GM12878 (cell line): ENCODE data around the gene CTNNBL1. TPM values are rescaled to one million over a fixed set of nuclear protein-coding genes. Genes with fewer than 3 reads are reported as not detected.

ENCODE experiments used
- ATAC-seq: fragments of 200-7000 bp; cut with Tn5 transposase; 3 replicates; pipeline ENCODE4 v1.9.1; 2020; ENCODE audit warnings: mild to moderate bottlenecking, moderate library complexity
- BruUV-seq: library from RNA; stranded (reverse); fragments of 400-500 nt; replicated peaks from 2 replicates; lab custom pipeline; 2021; lab: Mats Ljungman, UMichigan
- CTCF ChIA-PET: fragments of 300-600 bp; sonication (Branson Sonifier 250); formaldehyde crosslinking; extraction: SDS; loops from one replicate; lab custom pipeline; 2021; ENCODE audit warnings: inconsistent platforms; lab: Yijun Ruan, JAX
- POLR2A ChIA-PET: fragments of 350-600 bp; formaldehyde crosslinking; extraction: SDS; loops from one replicate; lab custom pipeline; 2021; ENCODE audit warnings: inconsistent platforms; lab: Charles Lee
- RAD21 ChIA-PET: fragments of 300-600 bp; sonication (Branson Sonifier 250); formaldehyde crosslinking; loops from one replicate; lab custom pipeline; 2023; ENCODE audit warnings: antibody characterized with exemption; ENCODE audit not compliant: unreplicated experiment; lab: Charles Lee
- SMC1A ChIA-PET: fragments of 300-600 bp; sonication (Branson Sonifier 250); formaldehyde crosslinking; loops from one replicate; lab custom pipeline; 2023; ENCODE audit not compliant: unreplicated experiment, uncharacterized antibody; lab: Charles Lee
- DNase-seq: peaks from one replicate; pipeline ENCODE4 v3.0.0-alpha.2; 2011; ENCODE audit warnings: low read depth, low spot score
- FAIRE-seq: peaks from 3 replicates; lab custom pipeline; 2011; peaks lifted over from hg19 to GRCh38; lab: Jason Lieb, UNC
- H2AFZ ChIP-seq: 2 replicates; pipeline ENCODE4 v1.6.0; 2011; ENCODE audit warnings: low read depth, low read length, control low read depth; ENCODE audit not compliant: control insufficient read depth
- H3K27ac ChIP-seq: 2 replicates; pipeline ENCODE4 v1.5.1; 2011; ENCODE audit warnings: control low read depth; ENCODE audit not compliant: control insufficient read depth, insufficient read depth
- H3K27me3 ChIP-seq, 2 experiments: replicated peaks in 1 of 2; 2 replicates each; pipeline versions ENCODE4 v1.6.0 to v1.6.1; 2011; ENCODE audit warnings: low read length in 1 of 2; ENCODE audit not compliant: control insufficient read depth in 2 of 2, insufficient read depth in 2 of 2
- H3K36me3 ChIP-seq, 2 experiments: 2 replicates each; pipeline ENCODE4 v1.5.1; 2011; ENCODE audit warnings: low read length in 1 of 2; ENCODE audit not compliant: control insufficient read depth in 2 of 2, insufficient read depth in 2 of 2
- H3K4me1 ChIP-seq: 2 replicates; pipeline ENCODE4 v1.6.1; 2011; ENCODE audit warnings: mild to moderate bottlenecking, low read length, moderate library complexity, mixed read lengths; ENCODE audit not compliant: control insufficient read depth, insufficient read depth
- H3K4me2 ChIP-seq: 2 replicates; pipeline ENCODE4 v1.6.0; 2011; ENCODE audit warnings: control low read depth; ENCODE audit not compliant: control insufficient read depth, insufficient read depth
- H3K4me3 ChIP-seq: fragments of 200-600 bp; sonication (generic); 2 replicates; pipeline ENCODE4 v1.5.1; 2016
- H3K79me2 ChIP-seq: 2 replicates; pipeline ENCODE4 v1.6.0; 2011; ENCODE audit warnings: low read length; ENCODE audit not compliant: control insufficient read depth, insufficient read depth
- H3K9ac ChIP-seq: 2 replicates; pipeline ENCODE4 v1.8.0; 2011; ENCODE audit warnings: low read length, control low read depth, mixed read lengths; ENCODE audit not compliant: control insufficient read depth, insufficient read depth
- H3K9me3 ChIP-seq: replicated peaks from 3 replicates; pipeline ENCODE4 v1.5.1; 2011; ENCODE audit warnings: mild to moderate bottlenecking, low read length; ENCODE audit not compliant: control insufficient read depth, insufficient read depth
- H4K20me1 ChIP-seq: 2 replicates; pipeline ENCODE4 v1.6.0; 2011; ENCODE audit not compliant: control insufficient read depth, insufficient read depth
- ASH2L ChIP-seq: fragments of 300-600, 200-600 bp; sonication (generic); IDR thresholded peaks from 2 replicates; pipeline ENCODE4 v1.6.1; 2017; ENCODE audit warnings: low read depth, mild to moderate bottlenecking, borderline replicate concordance
- ATF7 ChIP-seq: fragments of 450-650 bp; IDR thresholded peaks from 2 replicates; pipeline ENCODE4 v1.6.1; 2016; ENCODE audit warnings: low read depth, mild to moderate bottlenecking
- BCL11A ChIP-seq: IDR thresholded peaks from 2 replicates; pipeline ENCODE4 v1.6.1; 2011; ENCODE audit warnings: low read depth, low read length
- ESRRA ChIP-seq: IDR thresholded peaks from 2 replicates; pipeline ENCODE4 v1.6.1; 2012; ENCODE audit warnings: mild to moderate bottlenecking, low read length, improper control_type of control experiment
- ETV6 ChIP-seq, 2 experiments: fragments of 450-650 bp in 1 of 2; IDR thresholded peaks in 1 of 2; conservative IDR thresholded peaks in 1 of 2; 2 replicates each; pipeline ENCODE4 v1.6.1; 2014; ENCODE audit warnings: antibody characterized with exemption in 1 of 2, borderline replicate concordance in 1 of 2, low read depth in 1 of 2, mild to moderate bottlenecking in 1 of 2, moderate library complexity in 1 of 2
- FOXM1 ChIP-seq: IDR thresholded peaks from 2 replicates; pipeline ENCODE4 v1.6.1; 2012; ENCODE audit warnings: low read depth, mild to moderate bottlenecking, inconsistent platforms, low read length, moderate library complexity
- GATAD2B ChIP-seq: fragments of 450-650 bp; conservative IDR thresholded peaks from 2 replicates; pipeline ENCODE4 v1.6.1; 2017; ENCODE audit warnings: low read depth, mild to moderate bottlenecking, moderate library complexity
- MAX ChIP-seq: IDR thresholded peaks from 2 replicates; pipeline ENCODE4 v1.6.1; 2012; ENCODE audit warnings: low read depth, low read length, improper control_type of control experiment
- PAX5 ChIP-seq: IDR thresholded peaks from 2 replicates; pipeline ENCODE4 v1.6.1; 2011; ENCODE audit warnings: low read depth, low read length, borderline replicate concordance
- PAX8 ChIP-seq: fragments of 450-650 bp; IDR thresholded peaks from 2 replicates; pipeline ENCODE4 v1.6.1; 2017; ENCODE audit warnings: mild to moderate bottlenecking, moderate library complexity
- TCF12 ChIP-seq: IDR thresholded peaks from 2 replicates; pipeline ENCODE4 v1.6.1; 2011; ENCODE audit warnings: low read depth, mild to moderate bottlenecking, low read length
- YBX1 ChIP-seq: fragments of 450-650 bp; IDR thresholded peaks from 2 replicates; pipeline ENCODE4 v1.6.1; 2016; ENCODE audit warnings: antibody characterized with exemption
- YY1 ChIP-seq: IDR thresholded peaks from 2 replicates; pipeline ENCODE4 v1.6.1; 2011; ENCODE audit warnings: low read depth, mild to moderate bottlenecking, low read length
- WGBS: methylation state at CpG from one replicate; pipeline ENCODE4 v1.1.6; 2016; ENCODE audit warnings: low lambda C conversion rate; ENCODE audit not compliant: insufficient replicate concordance, insufficient coverage; ENCODE audit errors: missing lambda C conversion rate; 5-methylcytosine and 5-hydroxymethylcytosine counted together
- in situ Hi-C: fragments of 300-500 bp; cut with MboI; formaldehyde crosslinking; loops from 9 replicates; pipeline ENCODE4 v1.14.3; 2018; ENCODE audit warnings: mixed read lengths
- intact Hi-C: fragments of 100-400 bp; cut with micrococcal nuclease; formaldehyde crosslinking; loops from one replicate; pipeline ENCODE4 v1.14.2; 2022; ENCODE audit not compliant: unreplicated experiment
- polyA plus RNA-seq, 11 experiments: library from polyadenylated mRNA; depleted of rRNA in 4 of 11; unstranded in 6 of 11; stranded (reverse) in 5 of 11; fragments of >200 nt; fragmentation: Nextera tagmentation in 4 of 11; fragmentation: Illumina TruSeq in 1 of 11; extraction: Ambion mirVana in 4 of 11; extraction: Trizol in 1 of 11; gene quantifications; 1 replicate in 1 of 11; 2 replicates in 10 of 11; pipeline versions ENCODE4 v1.2.1 to v1.2.3, GENCODE V29; 2011 to 2016; ENCODE audit warnings: inconsistent platforms in 2 of 11, missing spikeins in 2 of 11, low read depth in 1 of 11
- total RNA-seq, 4 experiments: library from RNA; depleted of rRNA in 3 of 4; stranded (reverse); fragments of >200 nt in 3 of 4; fragmentation: Illumina TruSeq in 1 of 4; extraction: Trizol in 1 of 4; gene quantifications; 2 replicates each; pipeline versions ENCODE4 v1.2.1 to v1.2.3, GENCODE V29; 2013 to 2021
- TF ChIP-seq, protein P1 (sequence below): fragments of 450-650 bp; conservative IDR thresholded peaks from 2 replicates; pipeline ENCODE4 v1.6.1; 2017; ENCODE audit warnings: mild to moderate bottlenecking, moderate library complexity
- TF ChIP-seq, protein P2 (sequence below): fragments of 450-650 bp; IDR thresholded peaks from 2 replicates; pipeline ENCODE4 v1.6.1; 2016; ENCODE audit warnings: mild to moderate bottlenecking, moderate library complexity, borderline replicate concordance
- TF ChIP-seq, protein P3 (sequence below): fragments of 150-350 bp; IDR thresholded peaks from 2 replicates; pipeline ENCODE4 v1.6.1; 2016; ENCODE audit warnings: low read depth, low read length

Gene CTNNBL1
- total and polyA plus RNA-seq, 10 of the 15 experiments (the other 5 are each of a cell fraction or from before 2014, with no cell fraction given), result 43.1 to 102 (median 67.8) TPM

DNA sequence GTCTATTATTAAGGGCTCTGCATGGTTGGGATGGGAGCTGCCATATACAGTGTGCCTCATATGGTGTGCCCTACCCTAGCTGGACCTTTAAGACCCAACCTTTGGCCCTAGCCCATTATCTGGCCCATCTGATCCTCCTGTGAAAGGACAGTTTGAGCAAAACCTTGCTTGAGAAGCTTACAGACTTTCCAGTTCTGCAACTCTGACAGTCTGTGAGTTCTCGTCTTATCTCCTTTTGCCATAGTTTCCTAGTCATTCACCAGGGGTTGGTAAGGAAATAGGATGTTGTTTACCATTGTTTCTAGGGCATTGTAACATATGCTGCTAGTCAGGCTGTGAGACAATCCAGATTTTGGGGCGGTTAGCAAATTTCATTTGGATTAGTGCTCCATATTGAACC, 17.2 kb downstream of the CTNNBL1 start:
- Histone ChIP-seq H3K27me3 (no peaks in the 10 kb centered on the region), H3K4me1 (no peaks in the 10 kb centered on the region), H4K20me1 (no peaks in the 10 kb centered on the region; the same call in 1 of the 2 replicates), H3K27ac (no peak overlapping the region), H3K9ac (no peak overlapping the region), H2AFZ (no peak overlapping the region), H3K79me2 (peaks cover 8% of the 10 kb centered on the region), H3K4me3 (no peak overlapping the region), H3K9me3 (no peaks in the 10 kb centered on the region; the same call in 1 of the 3 replicates), H3K4me2 (no peak overlapping the region), H3K36me3 (no peaks in the 10 kb centered on the region)
- CTCF ChIA-PET, result interaction anchor here (1.2 kb wide), 1 partner anchor 23 kb away, joined by 4 read pairs; no protein-coding TSS in a partner anchor
- RAD21 ChIA-PET, result no interaction called here
- ATAC-seq, result no peak
- no peak for FAIRE-seq
- DNase-seq, result no peak
- 94% methylated on average over 2 of the region's 2 CpGs for WGBS
- POLR2A ChIA-PET, result no interaction called here
- in situ Hi-C loops, result no loop called here
- intact Hi-C loops, result no loop called here
- BruUV-seq, result no TSS peak
- SMC1A ChIA-PET, result interaction anchor here (1.5 kb wide), 1 partner anchor 12 kb away, joined by 4 read pairs; no protein-coding TSS in a partner anchor
- TF ChIP-seq ESRRA, result no peak
- TF ChIP-seq, protein P1, sequence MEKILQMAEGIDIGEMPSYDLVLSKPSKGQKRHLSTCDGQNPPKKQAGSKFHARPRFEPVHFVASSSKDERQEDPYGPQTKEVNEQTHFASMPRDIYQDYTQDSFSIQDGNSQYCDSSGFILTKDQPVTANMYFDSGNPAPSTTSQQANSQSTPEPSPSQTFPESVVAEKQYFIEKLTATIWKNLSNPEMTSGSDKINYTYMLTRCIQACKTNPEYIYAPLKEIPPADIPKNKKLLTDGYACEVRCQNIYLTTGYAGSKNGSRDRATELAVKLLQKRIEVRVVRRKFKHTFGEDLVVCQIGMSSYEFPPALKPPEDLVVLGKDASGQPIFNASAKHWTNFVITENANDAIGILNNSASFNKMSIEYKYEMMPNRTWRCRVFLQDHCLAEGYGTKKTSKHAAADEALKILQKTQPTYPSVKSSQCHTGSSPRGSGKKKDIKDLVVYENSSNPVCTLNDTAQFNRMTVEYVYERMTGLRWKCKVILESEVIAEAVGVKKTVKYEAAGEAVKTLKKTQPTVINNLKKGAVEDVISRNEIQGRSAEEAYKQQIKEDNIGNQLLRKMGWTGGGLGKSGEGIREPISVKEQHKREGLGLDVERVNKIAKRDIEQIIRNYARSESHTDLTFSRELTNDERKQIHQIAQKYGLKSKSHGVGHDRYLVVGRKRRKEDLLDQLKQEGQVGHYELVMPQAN, result no peak
- TF ChIP-seq PAX5, result no peak
- no peak for TF ChIP-seq GATAD2B
- TF ChIP-seq, protein P2, sequence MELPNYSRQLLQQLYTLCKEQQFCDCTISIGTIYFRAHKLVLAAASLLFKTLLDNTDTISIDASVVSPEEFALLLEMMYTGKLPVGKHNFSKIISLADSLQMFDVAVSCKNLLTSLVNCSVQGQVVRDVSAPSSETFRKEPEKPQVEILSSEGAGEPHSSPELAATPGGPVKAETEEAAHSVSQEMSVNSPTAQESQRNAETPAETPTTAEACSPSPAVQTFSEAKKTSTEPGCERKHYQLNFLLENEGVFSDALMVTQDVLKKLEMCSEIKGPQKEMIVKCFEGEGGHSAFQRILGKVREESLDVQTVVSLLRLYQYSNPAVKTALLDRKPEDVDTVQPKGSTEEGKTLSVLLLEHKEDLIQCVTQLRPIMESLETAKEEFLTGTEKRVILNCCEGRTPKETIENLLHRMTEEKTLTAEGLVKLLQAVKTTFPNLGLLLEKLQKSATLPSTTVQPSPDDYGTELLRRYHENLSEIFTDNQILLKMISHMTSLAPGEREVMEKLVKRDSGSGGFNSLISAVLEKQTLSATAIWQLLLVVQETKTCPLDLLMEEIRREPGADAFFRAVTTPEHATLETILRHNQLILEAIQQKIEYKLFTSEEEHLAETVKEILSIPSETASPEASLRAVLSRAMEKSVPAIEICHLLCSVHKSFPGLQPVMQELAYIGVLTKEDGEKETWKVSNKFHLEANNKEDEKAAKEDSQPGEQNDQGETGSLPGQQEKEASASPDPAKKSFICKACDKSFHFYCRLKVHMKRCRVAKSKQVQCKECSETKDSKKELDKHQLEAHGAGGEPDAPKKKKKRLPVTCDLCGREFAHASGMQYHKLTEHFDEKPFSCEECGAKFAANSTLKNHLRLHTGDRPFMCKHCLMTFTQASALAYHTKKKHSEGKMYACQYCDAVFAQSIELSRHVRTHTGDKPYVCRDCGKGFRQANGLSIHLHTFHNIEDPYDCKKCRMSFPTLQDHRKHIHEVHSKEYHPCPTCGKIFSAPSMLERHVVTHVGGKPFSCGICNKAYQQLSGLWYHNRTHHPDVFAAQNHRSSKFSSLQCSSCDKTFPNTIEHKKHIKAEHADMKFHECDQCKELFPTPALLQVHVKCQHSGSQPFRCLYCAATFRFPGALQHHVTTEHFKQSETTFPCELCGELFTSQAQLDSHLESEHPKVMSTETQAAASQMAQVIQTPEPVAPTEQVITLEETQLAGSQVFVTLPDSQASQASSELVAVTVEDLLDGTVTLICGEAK, result no peak
- no peak for TF ChIP-seq ETV6 (conservative IDR thresholded peaks at IDR 0.05 in 1 of 2, IDR thresholded peaks at IDR 0.05 in 1 of 2; ENCODE audit: borderline replicate concordance in 1 of 2, low read depth in 1 of 2)
- TF ChIP-seq FOXM1, result no peak
- TF ChIP-seq, protein P3, sequence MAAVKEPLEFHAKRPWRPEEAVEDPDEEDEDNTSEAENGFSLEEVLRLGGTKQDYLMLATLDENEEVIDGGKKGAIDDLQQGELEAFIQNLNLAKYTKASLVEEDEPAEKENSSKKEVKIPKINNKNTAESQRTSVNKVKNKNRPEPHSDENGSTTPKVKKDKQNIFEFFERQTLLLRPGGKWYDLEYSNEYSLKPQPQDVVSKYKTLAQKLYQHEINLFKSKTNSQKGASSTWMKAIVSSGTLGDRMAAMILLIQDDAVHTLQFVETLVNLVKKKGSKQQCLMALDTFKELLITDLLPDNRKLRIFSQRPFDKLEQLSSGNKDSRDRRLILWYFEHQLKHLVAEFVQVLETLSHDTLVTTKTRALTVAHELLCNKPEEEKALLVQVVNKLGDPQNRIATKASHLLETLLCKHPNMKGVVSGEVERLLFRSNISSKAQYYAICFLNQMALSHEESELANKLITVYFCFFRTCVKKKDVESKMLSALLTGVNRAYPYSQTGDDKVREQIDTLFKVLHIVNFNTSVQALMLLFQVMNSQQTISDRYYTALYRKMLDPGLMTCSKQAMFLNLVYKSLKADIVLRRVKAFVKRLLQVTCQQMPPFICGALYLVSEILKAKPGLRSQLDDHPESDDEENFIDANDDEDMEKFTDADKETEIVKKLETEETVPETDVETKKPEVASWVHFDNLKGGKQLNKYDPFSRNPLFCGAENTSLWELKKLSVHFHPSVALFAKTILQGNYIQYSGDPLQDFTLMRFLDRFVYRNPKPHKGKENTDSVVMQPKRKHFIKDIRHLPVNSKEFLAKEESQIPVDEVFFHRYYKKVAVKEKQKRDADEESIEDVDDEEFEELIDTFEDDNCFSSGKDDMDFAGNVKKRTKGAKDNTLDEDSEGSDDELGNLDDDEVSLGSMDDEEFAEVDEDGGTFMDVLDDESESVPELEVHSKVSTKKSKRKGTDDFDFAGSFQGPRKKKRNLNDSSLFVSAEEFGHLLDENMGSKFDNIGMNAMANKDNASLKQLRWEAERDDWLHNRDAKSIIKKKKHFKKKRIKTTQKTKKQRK, result no peak
- TF ChIP-seq PAX8, result no peak
- no peak for TF ChIP-seq BCL11A
- no peak for TF ChIP-seq ASH2L
- no peak for TF ChIP-seq MAX
- no peak for TF ChIP-seq TCF12
- no peak for TF ChIP-seq YBX1
- TF ChIP-seq ATF7, result no peak
- TF ChIP-seq YY1, result no peak
